Amniotic stem cell (primary cell): Measurements from ENCODE around the gene EID1.
A peak's percentile ranks its signal among the peaks of the same experiment; 100 is the strongest.
"Not testable (repeated sequence)": the region's sequence is repeated elsewhere in the genome, so short reads cannot be mapped to it uniquely, and the experiment has no call there.

ENCODE experiments used
- DNase-seq: peaks from one replicate; lab custom pipeline; 2025; lab: John Stamatoyannopoulos, UW

The EID1 gene

GRCh38 chr15:48877630-48878595 is at the start of gene EID1:
Gene EID1 (plus strand): TSS chr15:48878134. CDS start chr15:48878177, 43 bp downstream.
- DNase-seq = peak; percentile 76

GRCh38 chr15:48828471-48828870 is 49.5 kb upstream of the EID1 start:
- DNase-seq = no peak

- DNase-seq = no peak
Observed at GRCh38 chr15:48828906-48829305, 49.0 kb upstream of the EID1 start.

- DNase-seq = no peak
Observed at GRCh38 chr15:48832648-48833047, 45.3 kb upstream of the EID1 start.

- DNase-seq = no peak
Observed at GRCh38 chr15:48833526-48834239, 44.3 kb upstream of the EID1 start.

GRCh38 chr15:48834756-48835155 is 43.2 kb upstream of the EID1 start:
- DNase-seq = no peak

- DNase-seq = no peak
Observed at GRCh38 chr15:48842501-48842900, 35.4 kb upstream of the EID1 start.

- DNase-seq = no peak
Observed at GRCh38 chr15:48845123-48845522, 32.8 kb upstream of the EID1 start.

- no peak for DNase-seq
Observed at GRCh38 chr15:48850648-48851047, 27.3 kb upstream of the EID1 start.

- DNase-seq = no peak
Observed at GRCh38 chr15:48851956-48852355, 26.0 kb upstream of the EID1 start.

GRCh38 chr15:48854434-48854833 is 23.5 kb upstream of the EID1 start:
- DNase-seq = not testable (repeated sequence)

- no peak for DNase-seq
Observed at GRCh38 chr15:48855501-48856440, 22.2 kb upstream of the EID1 start.

- DNase-seq = no peak
Observed at GRCh38 chr15:48856942-48857341, 21.0 kb upstream of the EID1 start.

- DNase-seq = no peak
Observed at GRCh38 chr15:48858401-48858800, 19.5 kb upstream of the EID1 start.

- no peak for DNase-seq
Observed at GRCh38 chr15:48859426-48859825, 18.5 kb upstream of the EID1 start.

GRCh38 chr15:48861813-48862431 is 16.0 kb upstream of the EID1 start:
- peak; percentile 65 for DNase-seq

- DNase-seq = no peak
Observed at GRCh38 chr15:48862705-48863104, 15.2 kb upstream of the EID1 start.

- DNase-seq = no peak
Observed at GRCh38 chr15:48865370-48866079, 12.4 kb upstream of the EID1 start.

GRCh38 chr15:48866141-48866563 is 11.8 kb upstream of the EID1 start:
- DNase-seq = no peak

- DNase-seq = no peak
Observed at GRCh38 chr15:48868023-48868422, 9.9 kb upstream of the EID1 start.

- no peak for DNase-seq
Observed at GRCh38 chr15:48868536-48868935, 9.4 kb upstream of the EID1 start.
